ENCODE results near the gene CNPY4. TPM values are rescaled to one million over a fixed set of nuclear protein-coding genes. Genes with fewer than 3 reads are reported as not detected.

CNPY4 gene
- polyA plus RNA-seq, 3 donors = 6.2 to 6.8 (median 6.2) TPM

DNA sequence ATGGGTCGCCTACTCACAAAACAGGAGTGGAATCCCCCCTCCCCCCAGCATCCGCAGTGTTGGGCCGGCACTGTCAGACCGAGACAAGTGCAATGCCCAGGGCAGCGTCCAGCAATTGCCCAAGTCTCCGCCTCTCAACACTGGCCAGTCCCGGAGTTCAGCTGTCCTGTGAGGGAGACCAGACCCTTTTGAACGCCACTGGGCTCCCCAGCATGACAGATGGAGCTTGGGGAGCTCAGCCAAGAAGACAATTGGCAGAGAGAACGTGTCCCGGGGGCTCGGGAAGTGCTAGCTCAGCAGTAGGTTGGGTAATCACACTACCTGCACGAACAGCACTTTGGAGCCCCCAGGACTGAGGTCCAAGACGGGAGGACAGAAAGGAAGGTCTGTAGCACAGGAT is 25.9 kb upstream of the CNPY4 start:
- 87% methylated on average over 9 of the region's 13 CpGs for WGBS (ENCODE audit: insufficient coverage)
- no peak overlapping the region for H3K27ac ChIP-seq (ENCODE audit: low read depth in 1 of 2, low read length in 2 of 2)
- TF ChIP-seq, protein P1, sequence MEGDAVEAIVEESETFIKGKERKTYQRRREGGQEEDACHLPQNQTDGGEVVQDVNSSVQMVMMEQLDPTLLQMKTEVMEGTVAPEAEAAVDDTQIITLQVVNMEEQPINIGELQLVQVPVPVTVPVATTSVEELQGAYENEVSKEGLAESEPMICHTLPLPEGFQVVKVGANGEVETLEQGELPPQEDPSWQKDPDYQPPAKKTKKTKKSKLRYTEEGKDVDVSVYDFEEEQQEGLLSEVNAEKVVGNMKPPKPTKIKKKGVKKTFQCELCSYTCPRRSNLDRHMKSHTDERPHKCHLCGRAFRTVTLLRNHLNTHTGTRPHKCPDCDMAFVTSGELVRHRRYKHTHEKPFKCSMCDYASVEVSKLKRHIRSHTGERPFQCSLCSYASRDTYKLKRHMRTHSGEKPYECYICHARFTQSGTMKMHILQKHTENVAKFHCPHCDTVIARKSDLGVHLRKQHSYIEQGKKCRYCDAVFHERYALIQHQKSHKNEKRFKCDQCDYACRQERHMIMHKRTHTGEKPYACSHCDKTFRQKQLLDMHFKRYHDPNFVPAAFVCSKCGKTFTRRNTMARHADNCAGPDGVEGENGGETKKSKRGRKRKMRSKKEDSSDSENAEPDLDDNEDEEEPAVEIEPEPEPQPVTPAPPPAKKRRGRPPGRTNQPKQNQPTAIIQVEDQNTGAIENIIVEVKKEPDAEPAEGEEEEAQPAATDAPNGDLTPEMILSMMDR (IDR thresholded peaks at IDR 0.05) = no peak
- peaks cover 78 to 83% of the 10 kb centered on the region in 2 donors for H3K36me3 Mint-ChIP-seq
- no peak overlapping the region for H3K4me3 ChIP-seq (replicated peaks in 1 of 3; ENCODE audit: low read depth in 2 of 3, low read length in 3 of 3)
- H3K4me2 ChIP-seq (replicated peaks; ENCODE audit: extremely low read depth, low read length, poor library complexity, severe bottlenecking) = no peak overlapping the region
- no peak overlapping the region for H3K9ac ChIP-seq (ENCODE audit: insufficient read depth, low read length, poor library complexity, severe bottlenecking)
- peaks cover 29% of the 10 kb centered on the region for H3K79me2 ChIP-seq (ENCODE audit: insufficient read depth, low read length)
- H3K9me3 ChIP-seq (replicated peaks in 1 of 2; ENCODE audit: control insufficient read depth in 1 of 2, insufficient read depth in 1 of 2, low read length in 2 of 2) = no peaks in the 10 kb centered on the region
- no peaks in the 10 kb centered on the region for H4K20me1 ChIP-seq (ENCODE audit: insufficient read depth, low read length)
- H3K4me1 ChIP-seq (ENCODE audit: control insufficient read depth in 1 of 2, insufficient read depth in 2 of 2, low read length in 2 of 2) = peaks cover 9 to 12% of the 10 kb centered on the region in 2 donors
- no peak overlapping the region for H2AFZ ChIP-seq (ENCODE audit: insufficient read depth, low read depth, low read length, poor library complexity, severe bottlenecking)
- H3K4me1 Mint-ChIP-seq = peaks cover 11% of the 10 kb centered on the region
- H3K27me3 Mint-ChIP-seq (ENCODE audit: low read depth in 3 of 3) = peaks cover 0 to 1% (median 0%) of the 10 kb centered on the region in 3 donors
- intact Hi-C loops (cut with micrococcal nuclease) = no loop called here
- H3K36me3 ChIP-seq (replicated peaks in 1 of 2; ENCODE audit: control insufficient read depth in 1 of 2, insufficient read depth in 2 of 2, low read length in 2 of 2) = peaks cover 80 to 84% of the 10 kb centered on the region in 2 donors
- H3K4me3 Mint-ChIP-seq = no peak overlapping the region
- H3K27ac Mint-ChIP-seq = peak overlapping the region in 4 of 7 donors; percentile 59 to 82 (median 74)
- H3K9me3 Mint-ChIP-seq = no peaks in the 10 kb centered on the region
- no peak for DNase-seq
- H3K27me3 ChIP-seq (ENCODE audit: control insufficient read depth in 2 of 2, insufficient read depth in 2 of 2, low read length in 2 of 2) = no peaks in the 10 kb centered on the region

DNA sequence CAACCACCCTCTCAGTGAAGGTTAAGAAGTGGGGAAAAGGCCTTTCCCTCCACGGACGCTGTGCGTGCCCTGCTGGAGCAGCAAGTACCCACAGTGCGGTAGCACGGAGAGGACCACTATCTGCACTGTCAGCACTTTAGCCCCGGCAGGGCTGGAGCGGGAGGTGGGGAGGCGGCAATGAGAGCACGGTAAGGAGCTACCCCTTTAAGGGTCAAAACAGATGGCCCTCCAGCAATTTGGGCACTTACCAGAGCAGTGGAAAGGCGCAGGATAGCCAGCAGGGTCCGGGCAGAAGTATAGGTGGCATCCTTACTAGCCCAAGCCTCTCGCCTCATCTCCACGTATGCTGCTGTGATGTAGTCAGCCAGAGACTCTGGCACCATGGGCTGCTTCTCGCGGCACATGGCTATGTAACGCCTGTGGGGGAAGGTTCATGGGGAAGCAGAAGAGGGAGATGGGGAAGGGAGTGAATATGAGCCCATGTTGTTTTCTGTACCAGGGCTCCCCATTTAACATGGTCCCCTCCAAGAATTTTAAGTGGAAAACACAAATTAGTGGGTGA is 25.4 kb upstream of the CNPY4 start:
- Histone ChIP-seq H3K9ac (ENCODE audit: insufficient read depth, low read length, poor library complexity, severe bottlenecking) (no peak overlapping the region), H2AFZ (ENCODE audit: insufficient read depth, low read depth, low read length, poor library complexity, severe bottlenecking) (no peak overlapping the region), H3K4me2 (replicated peaks; ENCODE audit: extremely low read depth, low read length, poor library complexity, severe bottlenecking) (no peak overlapping the region), H3K36me3 (replicated peaks in 1 of 2; ENCODE audit: control insufficient read depth in 1 of 2, insufficient read depth in 2 of 2, low read length in 2 of 2) (peaks cover 84 to 89% of the 10 kb centered on the region in 2 donors), H3K79me2 (ENCODE audit: insufficient read depth, low read length) (peaks cover 34% of the 10 kb centered on the region), H3K4me1 (ENCODE audit: control insufficient read depth in 1 of 2, insufficient read depth in 2 of 2, low read length in 2 of 2) (peaks cover 7 to 8% of the 10 kb centered on the region in 2 donors), H4K20me1 (ENCODE audit: insufficient read depth, low read length) (no peaks in the 10 kb centered on the region), H3K9me3 (replicated peaks in 1 of 2; ENCODE audit: control insufficient read depth in 1 of 2, insufficient read depth in 1 of 2, low read length in 2 of 2) (no peaks in the 10 kb centered on the region), H3K4me3 (replicated peaks in 1 of 3; ENCODE audit: low read depth in 2 of 3, low read length in 3 of 3) (no peak overlapping the region), H3K27me3 (ENCODE audit: control insufficient read depth in 2 of 2, insufficient read depth in 2 of 2, low read length in 2 of 2) (no peaks in the 10 kb centered on the region), H3K27ac (ENCODE audit: low read depth in 1 of 2, low read length in 2 of 2) (no peak overlapping the region)
- H3K27ac Mint-ChIP-seq = peak overlapping the region in 3 of 7 donors; percentile 43 to 82 (median 77)
- 96% methylated on average over 11 of the region's 16 CpGs for WGBS (ENCODE audit: insufficient coverage)
- intact Hi-C loops (cut with micrococcal nuclease) = no loop called here
- H3K36me3 Mint-ChIP-seq = peaks cover 83 to 88% of the 10 kb centered on the region in 2 donors
- no peaks in the 10 kb centered on the region for H3K9me3 Mint-ChIP-seq
- H3K4me1 Mint-ChIP-seq = peaks cover 12% of the 10 kb centered on the region
- H3K4me3 Mint-ChIP-seq = no peak overlapping the region
- TF ChIP-seq, protein P1 (IDR thresholded peaks at IDR 0.05) = no peak
- DNase-seq = no peak
- no peaks in the 10 kb centered on the region for H3K27me3 Mint-ChIP-seq (ENCODE audit: low read depth in 3 of 3)
